GM10266 (cell line): ENCODE measurements around the gene SMC6.

Experiments used
- DNase-seq: peaks from one replicate; pipeline ENCODE4 v3.0.0; 2012; ENCODE audit errors: extremely low spot score
- TF ChIP-seq, protein P1 (sequence below): IDR thresholded peaks from 2 replicates; pipeline ENCODE4 v1.5.1; 2012; ENCODE audit warnings: mild to moderate bottlenecking, low read depth; ENCODE audit not compliant: control insufficient read depth, insufficient read depth; ENCODE audit errors: missing control alignments

Gene SMC6

DNA sequence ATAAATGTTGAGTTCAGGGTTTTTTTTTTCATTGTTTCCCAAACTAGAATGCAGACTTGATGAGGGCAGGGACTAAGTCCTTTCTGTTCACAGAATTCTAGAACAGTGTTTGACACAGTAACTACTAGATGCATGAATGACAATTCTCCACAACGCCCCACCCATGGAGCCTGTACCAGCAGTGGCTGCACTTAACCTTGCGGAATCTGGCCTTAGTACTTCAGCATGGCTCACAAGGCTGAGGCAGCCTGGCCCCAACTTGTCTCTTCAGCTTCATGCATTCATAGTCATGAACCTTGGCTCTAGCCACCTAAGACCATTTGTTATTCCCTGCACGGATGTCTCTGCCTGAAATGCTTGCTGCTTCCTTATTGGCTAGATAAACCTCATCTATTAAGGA, 33.1 kb upstream of the SMC6 start:
- TF ChIP-seq, protein P1, sequence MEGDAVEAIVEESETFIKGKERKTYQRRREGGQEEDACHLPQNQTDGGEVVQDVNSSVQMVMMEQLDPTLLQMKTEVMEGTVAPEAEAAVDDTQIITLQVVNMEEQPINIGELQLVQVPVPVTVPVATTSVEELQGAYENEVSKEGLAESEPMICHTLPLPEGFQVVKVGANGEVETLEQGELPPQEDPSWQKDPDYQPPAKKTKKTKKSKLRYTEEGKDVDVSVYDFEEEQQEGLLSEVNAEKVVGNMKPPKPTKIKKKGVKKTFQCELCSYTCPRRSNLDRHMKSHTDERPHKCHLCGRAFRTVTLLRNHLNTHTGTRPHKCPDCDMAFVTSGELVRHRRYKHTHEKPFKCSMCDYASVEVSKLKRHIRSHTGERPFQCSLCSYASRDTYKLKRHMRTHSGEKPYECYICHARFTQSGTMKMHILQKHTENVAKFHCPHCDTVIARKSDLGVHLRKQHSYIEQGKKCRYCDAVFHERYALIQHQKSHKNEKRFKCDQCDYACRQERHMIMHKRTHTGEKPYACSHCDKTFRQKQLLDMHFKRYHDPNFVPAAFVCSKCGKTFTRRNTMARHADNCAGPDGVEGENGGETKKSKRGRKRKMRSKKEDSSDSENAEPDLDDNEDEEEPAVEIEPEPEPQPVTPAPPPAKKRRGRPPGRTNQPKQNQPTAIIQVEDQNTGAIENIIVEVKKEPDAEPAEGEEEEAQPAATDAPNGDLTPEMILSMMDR = no peak

GRCh38 chr2:17781482-17781881, 27.9 kb upstream of the SMC6 start:
- TF ChIP-seq, protein P1 = no peak
- no peak for DNase-seq

More for the DNA sequence above, 33.1 kb upstream of the SMC6 start:
- DNase-seq = no peak

DNA sequence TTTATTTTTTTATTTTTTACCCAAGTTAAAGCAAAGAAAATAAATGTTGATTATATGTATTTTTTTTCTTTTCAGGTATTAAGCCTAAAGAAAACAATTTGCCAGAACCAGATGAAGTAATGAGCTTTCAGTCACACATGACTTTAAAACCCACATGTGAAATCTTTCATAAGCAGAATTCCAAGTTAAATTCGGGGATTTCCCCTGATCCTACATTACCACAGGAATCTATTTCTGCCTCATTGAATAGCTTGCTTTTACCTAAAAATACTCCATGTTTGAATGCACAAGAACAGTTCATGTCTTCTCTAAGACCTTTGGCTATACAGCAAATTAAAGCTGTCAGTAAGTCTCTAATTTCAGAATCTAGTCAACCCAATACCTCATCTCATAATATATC, 26.9 kb upstream of the SMC6 start:
- no peak for DNase-seq
- TF ChIP-seq, protein P1 = no peak

DNA sequence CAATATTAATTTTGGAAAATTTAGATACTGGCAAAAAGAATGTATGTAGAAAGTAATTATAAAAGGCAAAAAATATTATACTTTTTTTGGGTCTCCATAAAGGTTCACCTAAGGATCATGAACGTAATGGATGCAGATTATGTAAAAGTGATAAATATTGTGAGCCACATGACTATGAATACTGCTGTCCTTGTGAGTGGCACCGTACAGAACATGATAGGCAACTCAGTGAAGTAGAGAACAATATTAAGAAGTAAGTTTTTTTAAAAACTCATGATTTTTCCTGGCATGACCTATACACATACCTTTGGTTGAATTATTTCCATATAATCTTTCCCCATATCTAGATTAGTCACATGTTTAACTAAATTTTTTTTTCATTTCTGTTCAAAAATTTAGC, 18.9 kb upstream of the SMC6 start:
- TF ChIP-seq, protein P1 = no peak
- DNase-seq = no peak

- no peak for DNase-seq
- TF ChIP-seq, protein P1 = no peak
Measured at GRCh38 chr2:17771956-17772355, 18.3 kb upstream of the SMC6 start.

GRCh38 chr2:17768894-17769293, 15.3 kb upstream of the SMC6 start:
- TF ChIP-seq, protein P1 = no peak
- no peak for DNase-seq

GRCh38 chr2:17765398-17765797, 11.8 kb upstream of the SMC6 start:
- DNase-seq = no peak
- TF ChIP-seq, protein P1 = no peak
